Esophagus muscularis mucosa (tissue), 4 donors: ENCODE measurements around the gene IL11. TPM values are rescaled to one million over a fixed set of nuclear protein-coding genes. Genes with fewer than 3 reads are reported as not detected.

Experiments used
- DNase-seq: peaks from one replicate; pipeline ENCODE4 v3.0.0-alpha.2; 2017; ENCODE audit errors: extremely low spot score
- H3K27ac ChIP-seq, 4 donors: fragments of 200-600 bp; sonication (generic); replicated peaks in 1 of 4; 1 replicate in 3 of 4; 2 replicates in 1 of 4; pipeline ENCODE4 v1.5.1; 2016 to 2019; ENCODE audit warnings: mild to moderate bottlenecking in 1 of 4
- H3K27me3 ChIP-seq, 4 donors: fragments of 200-600 bp; sonication (generic); one replicate each; pipeline versions ENCODE4 v1.5.1 to v1.6.0; 2016 to 2019
- H3K36me3 ChIP-seq, 4 donors: fragments of 200-600 bp; sonication (generic); one replicate each; pipeline ENCODE4 v1.5.1; 2016 to 2019
- H3K4me1 ChIP-seq, 4 donors: fragments of 200-600 bp; sonication (generic); one replicate each; pipeline ENCODE4 v1.5.1; 2016 to 2019
- H3K4me3 ChIP-seq, 4 donors: fragments of 200-600 bp; sonication (generic); 1 replicate in 2 of 4; 2 replicates in 2 of 4; pipeline ENCODE4 v1.5.1; 2016 to 2019; ENCODE audit warnings: mild to moderate bottlenecking in 4 of 4, moderate library complexity in 1 of 4
- H3K9me3 ChIP-seq, 4 donors: fragments of 200-600 bp; sonication (generic); 1 replicate in 3 of 4; 2 replicates in 1 of 4; pipeline ENCODE4 v1.5.1; 2016 to 2019
- EP300 ChIP-seq: sonication (generic); formaldehyde crosslinking; IDR thresholded peaks from one replicate; pipeline ENCODE4 v1.6.1; 2017; ENCODE audit warnings: antibody characterized with exemption
- POLR2A ChIP-seq: fragments of 450-650 bp; IDR thresholded peaks from one replicate; pipeline ENCODE4 v1.6.1; 2017; ENCODE audit warnings: antibody characterized with exemption, moderate library complexity, mild to moderate bottlenecking, low read depth
- POLR2AphosphoS5 ChIP-seq, 2 donors: sonication (generic); formaldehyde crosslinking; IDR thresholded peaks; one replicate each; pipeline ENCODE4 v1.6.1; 2017; ENCODE audit warnings: antibody characterized with exemption in 2 of 2
- WGBS: methylation state at CpG from one replicate; pipeline ENCODE4 v1.1.5; 2018; 5-methylcytosine and 5-hydroxymethylcytosine counted together
- intact Hi-C: fragments of 100-400 bp; cut with DNase I; formaldehyde crosslinking; loops from one replicate; pipeline ENCODE4 v1.15.1; 2023
- total RNA-seq, 4 donors: library from RNA; depleted of rRNA; stranded (reverse); fragments of >200 nt; gene quantifications; one replicate each; pipeline versions ENCODE4 v1.1.0 to v1.2.1, GENCODE V29; 2016
- TF ChIP-seq, protein P1 (sequence below), 3 experiments: fragments of 200-600 bp in 2 of 3; fragments of 450-650 bp in 1 of 3; sonication (generic) in 2 of 3; IDR thresholded peaks; one replicate each; pipeline ENCODE4 v1.5.1; 2017 to 2019; ENCODE audit warnings: antibody characterized with exemption in 3 of 3, mild to moderate bottlenecking in 2 of 3, moderate library complexity in 1 of 3

The IL11 gene
- total RNA-seq, 4 donors from 2014 or later = 0.33 to 0.34 TPM; not detected in 2

DNA sequence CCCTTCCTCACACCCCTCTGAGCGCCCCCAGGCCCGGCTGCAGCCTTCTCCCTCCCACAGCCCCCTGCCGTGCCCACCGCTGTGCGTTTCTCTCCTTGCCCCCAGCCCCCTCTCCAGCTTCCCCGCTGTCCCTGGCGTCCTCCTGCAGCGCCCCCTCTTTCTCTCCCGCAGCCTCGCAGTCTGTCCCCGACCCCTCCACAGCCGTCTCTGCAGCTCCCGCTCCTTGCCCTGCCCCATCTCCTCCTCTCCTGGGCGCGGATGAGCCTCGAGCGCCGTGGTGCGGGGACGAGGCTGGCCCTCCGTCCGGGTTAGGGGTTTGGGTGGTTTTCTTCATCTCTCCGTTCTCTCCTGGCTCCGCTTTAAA is 29.5 kb downstream of the IL11 start:
- no peak for DNase-seq
- TF ChIP-seq, protein P1, sequence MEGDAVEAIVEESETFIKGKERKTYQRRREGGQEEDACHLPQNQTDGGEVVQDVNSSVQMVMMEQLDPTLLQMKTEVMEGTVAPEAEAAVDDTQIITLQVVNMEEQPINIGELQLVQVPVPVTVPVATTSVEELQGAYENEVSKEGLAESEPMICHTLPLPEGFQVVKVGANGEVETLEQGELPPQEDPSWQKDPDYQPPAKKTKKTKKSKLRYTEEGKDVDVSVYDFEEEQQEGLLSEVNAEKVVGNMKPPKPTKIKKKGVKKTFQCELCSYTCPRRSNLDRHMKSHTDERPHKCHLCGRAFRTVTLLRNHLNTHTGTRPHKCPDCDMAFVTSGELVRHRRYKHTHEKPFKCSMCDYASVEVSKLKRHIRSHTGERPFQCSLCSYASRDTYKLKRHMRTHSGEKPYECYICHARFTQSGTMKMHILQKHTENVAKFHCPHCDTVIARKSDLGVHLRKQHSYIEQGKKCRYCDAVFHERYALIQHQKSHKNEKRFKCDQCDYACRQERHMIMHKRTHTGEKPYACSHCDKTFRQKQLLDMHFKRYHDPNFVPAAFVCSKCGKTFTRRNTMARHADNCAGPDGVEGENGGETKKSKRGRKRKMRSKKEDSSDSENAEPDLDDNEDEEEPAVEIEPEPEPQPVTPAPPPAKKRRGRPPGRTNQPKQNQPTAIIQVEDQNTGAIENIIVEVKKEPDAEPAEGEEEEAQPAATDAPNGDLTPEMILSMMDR (IDR thresholded peaks at IDR 0.05) = peak in 1 of 3 experiments; percentile 3
- TF ChIP-seq POLR2A (no peak), EP300 (no peak)
- WGBS = 2% methylated on average over 24 of the region's 24 CpGs
- intact Hi-C loops = loop anchor here (5.0 kb wide), 2 partner anchors 38 to 42 kb away; partner anchors contain the start of gene TMEM238
- Histone ChIP-seq H3K9me3 (no peaks in the 10 kb centered on the region), H3K4me3 (peak overlapping the region; percentile 76 to 91 (median 84)), H3K4me1 (peaks cover 17 to 40% (median 34%) of the 10 kb centered on the region in 4 donors), H3K36me3 (peaks cover 0 to 32% (median 22%) of the 10 kb centered on the region in 4 donors), H3K27me3 (peaks cover 0 to 1% (median 0%) of the 10 kb centered on the region in 4 donors), H3K27ac (peak overlapping the region; percentile 91 to 97 (median 93))

- TF ChIP-seq POLR2A (no peak), POLR2AphosphoS5 (IDR thresholded peaks at IDR 0.05) (peak in 1 of 2 donors; percentile 99)
- TF ChIP-seq, protein P1 (IDR thresholded peaks at IDR 0.05) = no peak
- H3K27ac ChIP-seq = peak overlapping the region; percentile 91 to 97 (median 93)
- WGBS = 7% methylated on average over 16 of the region's 44 CpGs
- no peak for DNase-seq
- peak overlapping the region; percentile 76 to 91 (median 84) for H3K4me3 ChIP-seq
- H3K4me1 ChIP-seq = peaks cover 17 to 34% (median 29%) of the 10 kb centered on the region in 4 donors
- peaks cover 0 to 6% (median 0%) of the 10 kb centered on the region in 4 donors for H3K27me3 ChIP-seq
- no peaks in the 10 kb centered on the region for H3K9me3 ChIP-seq
- intact Hi-C loops = loop anchor here (5.0 kb wide), 2 partner anchors 38 to 42 kb away; partner anchors contain the start of gene TMEM238
- H3K36me3 ChIP-seq = peaks cover 0 to 28% (median 22%) of the 10 kb centered on the region in 4 donors
Observed at GRCh38 chr19:55339889-55340783, 30.1 kb downstream of the IL11 start.

- peak within 1 kb of the TSS; percentile 76 to 91 (median 84) for H3K4me3 ChIP-seq
- H3K4me1 ChIP-seq = peaks cover 17 to 34% (median 29%) of the 10 kb centered on the region in 4 donors
- under 1% methylated on average over 36 of the region's 63 CpGs for WGBS
- H3K9me3 ChIP-seq = no peaks in the 10 kb centered on the region
- TF ChIP-seq, protein P1 (IDR thresholded peaks at IDR 0.05) = peak in 2 of 3 experiments; percentile 31 to 59
- TF ChIP-seq POLR2AphosphoS5 (IDR thresholded peaks at IDR 0.05) = peak; percentile 4 to 96
- peak; percentile 75 for TF ChIP-seq POLR2A
- TF ChIP-seq EP300 = no peak
- peak; percentile 100 for DNase-seq
- H3K36me3 ChIP-seq = peaks cover 0 to 25% (median 22%) of the 10 kb centered on the region in 4 donors
- peak within 1 kb of the TSS; percentile 91 to 97 (median 93) for H3K27ac ChIP-seq
- H3K27me3 ChIP-seq = peaks cover 0 to 11% (median 0%) of the 10 kb centered on the region in 4 donors
- intact Hi-C loops = no loop called here
Observed at GRCh38 chr19:55339105-55339888, 31.0 kb downstream of the IL11 start, which contains the start of gene KMT5C. KMT5C (plus strand) TSS chr19:55339876; CDS start chr19:55341937, 2,061 bp downstream.

GRCh38 chr19:55336101-55336500 is 34.2 kb downstream of the IL11 start:
- DNase-seq = no peak
- 74% methylated on average over 7 of the region's 7 CpGs for WGBS
- TF ChIP-seq EP300 (no peak), POLR2AphosphoS5 (IDR thresholded peaks at IDR 0.05) (no peak), POLR2A (no peak)
- TF ChIP-seq, protein P1 (IDR thresholded peaks at IDR 0.05) = no peak
- Histone ChIP-seq H3K4me1 (peaks cover 12 to 21% (median 20%) of the 10 kb centered on the region in 4 donors), H3K27ac (no peak overlapping the region), H3K27me3 (peaks cover 0 to 39% (median 0%) of the 10 kb centered on the region in 4 donors), H3K9me3 (no peaks in the 10 kb centered on the region), H3K36me3 (no peaks in the 10 kb centered on the region), H3K4me3 (no peak overlapping the region)
- intact Hi-C loops = no loop called here
